ENCODE results near the gene NDUFS6.

NDUFS6 gene

GRCh38 chr5:1767524-1768282 lies 33.5 kb upstream of the NDUFS6 start:
- Histone ChIP-seq H4K8ac (ENCODE audit: low read depth, low read length) (no peak overlapping the region), H3K23ac (ENCODE audit: low read length) (no peak overlapping the region), H3K14ac (ENCODE audit: low read length) (no peak overlapping the region), H3K79me2 (ENCODE audit: control insufficient read depth, insufficient read depth, low read length, poor library complexity) (no peaks in the 10 kb centered on the region), H4K91ac (ENCODE audit: low read depth, low read length) (no peak overlapping the region), H3K27me3 (ENCODE audit: insufficient read depth, low read length) (no peaks in the 10 kb centered on the region), H3K79me1 (ENCODE audit: low read length) (no peaks in the 10 kb centered on the region), H2AFZ (ENCODE audit: insufficient read depth, low read length, poor library complexity) (no peak overlapping the region), H2BK5ac (ENCODE audit: low read depth, low read length, poor library complexity) (no peak overlapping the region), H3K4ac (ENCODE audit: low read depth, low read length) (no peak overlapping the region), H3K36me3 (ENCODE audit: control insufficient read depth in 1 of 2, insufficient read depth in 2 of 2, low read length in 2 of 2) (no peaks in the 10 kb centered on the region), H3K9ac (ENCODE audit: low read length) (no peak overlapping the region), H3K9me3 (ENCODE audit: insufficient read depth, low read depth, low read length) (peaks cover 2% of the 10 kb centered on the region), H3K18ac (ENCODE audit: low read length) (no peak overlapping the region), H3K4me1 (ENCODE audit: control insufficient read depth in 1 of 2, insufficient read depth in 2 of 2, low read length in 2 of 2) (no peaks in the 10 kb centered on the region), H3K4me3 (ENCODE audit: low read depth, low read length) (no peak overlapping the region), H3K4me2 (ENCODE audit: low read length) (no peak overlapping the region), H2BK12ac (ENCODE audit: low read length) (no peak overlapping the region), H3K27ac (ENCODE audit: low read depth, low read length) (no peak overlapping the region), H2BK120ac (ENCODE audit: insufficient read depth, low read length, poor library complexity) (no peak overlapping the region), H4K12ac (ENCODE audit: low read depth, low read length) (no peak overlapping the region), H2AK5ac (ENCODE audit: low read length) (no peak overlapping the region)
- no CpG with 5 or more reads among the region's 16 CpGs for WGBS (ENCODE audit: extremely low coverage, insufficient coverage, insufficient read length)
- DNase-seq: no peak

- no peaks in the 10 kb centered on the region for H3K36me3 ChIP-seq (ENCODE audit: control insufficient read depth in 1 of 2, insufficient read depth in 2 of 2, low read length in 2 of 2)
- WGBS (ENCODE audit: extremely low coverage, insufficient coverage, insufficient read length): no CpG with 5 or more reads among the region's 35 CpGs
- no peak overlapping the region for H4K8ac ChIP-seq (ENCODE audit: low read depth, low read length)
- no peak overlapping the region for H3K4me2 ChIP-seq (ENCODE audit: low read length)
- peaks cover 2% of the 10 kb centered on the region for H3K9me3 ChIP-seq (ENCODE audit: insufficient read depth, low read depth, low read length)
- H3K9ac ChIP-seq (ENCODE audit: low read length): no peak overlapping the region
- H2BK12ac ChIP-seq (ENCODE audit: low read length): no peak overlapping the region
- no peak overlapping the region for H2BK5ac ChIP-seq (ENCODE audit: low read depth, low read length, poor library complexity)
- H3K18ac ChIP-seq (ENCODE audit: low read length): no peak overlapping the region
- H3K4me3 ChIP-seq (ENCODE audit: low read depth, low read length): no peak overlapping the region
- no peak for DNase-seq
- H3K27me3 ChIP-seq (ENCODE audit: insufficient read depth, low read length): no peaks in the 10 kb centered on the region
- H3K27ac ChIP-seq (ENCODE audit: low read depth, low read length): no peak overlapping the region
- no peak overlapping the region for H3K23ac ChIP-seq (ENCODE audit: low read length)
- no peak overlapping the region for H3K4ac ChIP-seq (ENCODE audit: low read depth, low read length)
- H3K4me1 ChIP-seq (ENCODE audit: control insufficient read depth in 1 of 2, insufficient read depth in 2 of 2, low read length in 2 of 2): no peaks in the 10 kb centered on the region
- no peak overlapping the region for H2AFZ ChIP-seq (ENCODE audit: insufficient read depth, low read length, poor library complexity)
- H4K91ac ChIP-seq (ENCODE audit: low read depth, low read length): no peak overlapping the region
- H2BK120ac ChIP-seq (ENCODE audit: insufficient read depth, low read length, poor library complexity): no peak overlapping the region
- no peak overlapping the region for H2AK5ac ChIP-seq (ENCODE audit: low read length)
- H3K79me2 ChIP-seq (ENCODE audit: control insufficient read depth, insufficient read depth, low read length, poor library complexity): no peaks in the 10 kb centered on the region
- H3K14ac ChIP-seq (ENCODE audit: low read length): no peak overlapping the region
- H4K12ac ChIP-seq (ENCODE audit: low read depth, low read length): no peak overlapping the region
- H3K79me1 ChIP-seq (ENCODE audit: low read length): no peaks in the 10 kb centered on the region
Measured at GRCh38 chr5:1768283-1769000, 32.8 kb upstream of the NDUFS6 start.

- WGBS (ENCODE audit: extremely low coverage, insufficient coverage, insufficient read length): no CpG with 5 or more reads among the region's 54 CpGs
- no peaks in the 10 kb centered on the region for H3K79me1 ChIP-seq (ENCODE audit: low read length)
Measured at GRCh38 chr5:1769017-1769640, 32.1 kb upstream of the NDUFS6 start.

GRCh38 chr5:1769752-1770442 lies 31.3 kb upstream of the NDUFS6 start:
- Histone ChIP-seq H2AK5ac (ENCODE audit: low read length) (no peak overlapping the region), H2BK12ac (ENCODE audit: low read length) (no peak overlapping the region), H3K4me1 (ENCODE audit: control insufficient read depth in 1 of 2, insufficient read depth in 2 of 2, low read length in 2 of 2) (no peaks in the 10 kb centered on the region), H2BK120ac (ENCODE audit: insufficient read depth, low read length, poor library complexity) (no peak overlapping the region), H2BK5ac (ENCODE audit: low read depth, low read length, poor library complexity) (no peak overlapping the region), H2AFZ (ENCODE audit: insufficient read depth, low read length, poor library complexity) (no peak overlapping the region), H3K9ac (ENCODE audit: low read length) (no peak overlapping the region), H3K79me2 (ENCODE audit: control insufficient read depth, insufficient read depth, low read length, poor library complexity) (no peaks in the 10 kb centered on the region), H4K8ac (ENCODE audit: low read depth, low read length) (no peak overlapping the region), H3K18ac (ENCODE audit: low read length) (no peak overlapping the region), H3K27ac (ENCODE audit: low read depth, low read length) (no peak overlapping the region), H3K14ac (ENCODE audit: low read length) (no peak overlapping the region), H3K23ac (ENCODE audit: low read length) (no peak overlapping the region), H3K4me3 (ENCODE audit: low read depth, low read length) (no peak overlapping the region), H4K91ac (ENCODE audit: low read depth, low read length) (no peak overlapping the region), H3K36me3 (ENCODE audit: control insufficient read depth in 1 of 2, insufficient read depth in 2 of 2, low read length in 2 of 2) (no peaks in the 10 kb centered on the region), H3K79me1 (ENCODE audit: low read length) (no peaks in the 10 kb centered on the region), H3K4ac (ENCODE audit: low read depth, low read length) (no peak overlapping the region), H3K9me3 (ENCODE audit: insufficient read depth, low read depth, low read length) (peaks cover 2% of the 10 kb centered on the region), H3K27me3 (ENCODE audit: insufficient read depth, low read length) (no peaks in the 10 kb centered on the region), H3K4me2 (ENCODE audit: low read length) (no peak overlapping the region), H4K12ac (ENCODE audit: low read depth, low read length) (no peak overlapping the region)
- DNase-seq: no peak
- no CpG with 5 or more reads among the region's 30 CpGs for WGBS (ENCODE audit: extremely low coverage, insufficient coverage, insufficient read length)

More at GRCh38 chr5:1769017-1769640, 32.1 kb upstream of the NDUFS6 start:
- no peaks in the 10 kb centered on the region for H3K36me3 ChIP-seq (ENCODE audit: control insufficient read depth in 1 of 2, insufficient read depth in 2 of 2, low read length in 2 of 2)
- H3K27me3 ChIP-seq (ENCODE audit: insufficient read depth, low read length): no peaks in the 10 kb centered on the region
- H2BK5ac ChIP-seq (ENCODE audit: low read depth, low read length, poor library complexity): no peak overlapping the region
- no peak overlapping the region for H3K23ac ChIP-seq (ENCODE audit: low read length)
- peaks cover 2% of the 10 kb centered on the region for H3K9me3 ChIP-seq (ENCODE audit: insufficient read depth, low read depth, low read length)
- no peak overlapping the region for H2BK12ac ChIP-seq (ENCODE audit: low read length)
- H3K9ac ChIP-seq (ENCODE audit: low read length): no peak overlapping the region
- H3K18ac ChIP-seq (ENCODE audit: low read length): no peak overlapping the region
- no peak for DNase-seq
- H3K79me2 ChIP-seq (ENCODE audit: control insufficient read depth, insufficient read depth, low read length, poor library complexity): no peaks in the 10 kb centered on the region
- H3K4ac ChIP-seq (ENCODE audit: low read depth, low read length): no peak overlapping the region
- no peak overlapping the region for H3K14ac ChIP-seq (ENCODE audit: low read length)
- no peak overlapping the region for H3K4me2 ChIP-seq (ENCODE audit: low read length)
- no peak overlapping the region for H4K91ac ChIP-seq (ENCODE audit: low read depth, low read length)
- H2AK5ac ChIP-seq (ENCODE audit: low read length): no peak overlapping the region
- H4K12ac ChIP-seq (ENCODE audit: low read depth, low read length): no peak overlapping the region
- no peak overlapping the region for H3K4me3 ChIP-seq (ENCODE audit: low read depth, low read length)
- no peak overlapping the region for H4K8ac ChIP-seq (ENCODE audit: low read depth, low read length)
- no peak overlapping the region for H2BK120ac ChIP-seq (ENCODE audit: insufficient read depth, low read length, poor library complexity)
- no peak overlapping the region for H3K27ac ChIP-seq (ENCODE audit: low read depth, low read length)
- H3K4me1 ChIP-seq (ENCODE audit: control insufficient read depth in 1 of 2, insufficient read depth in 2 of 2, low read length in 2 of 2): no peaks in the 10 kb centered on the region
- no peak overlapping the region for H2AFZ ChIP-seq (ENCODE audit: insufficient read depth, low read length, poor library complexity)
